ENCODE results near the gene DNAH12. TPM values are rescaled to one million over a fixed set of nuclear protein-coding genes. Genes with fewer than 3 reads are reported as not detected.

DNAH12 gene
- total and polyA plus RNA-seq, 2 of the 13 experiments (the other 11 are each of a cell fraction or from before 2014, with no cell fraction given) = 0.11 TPM

DNA sequence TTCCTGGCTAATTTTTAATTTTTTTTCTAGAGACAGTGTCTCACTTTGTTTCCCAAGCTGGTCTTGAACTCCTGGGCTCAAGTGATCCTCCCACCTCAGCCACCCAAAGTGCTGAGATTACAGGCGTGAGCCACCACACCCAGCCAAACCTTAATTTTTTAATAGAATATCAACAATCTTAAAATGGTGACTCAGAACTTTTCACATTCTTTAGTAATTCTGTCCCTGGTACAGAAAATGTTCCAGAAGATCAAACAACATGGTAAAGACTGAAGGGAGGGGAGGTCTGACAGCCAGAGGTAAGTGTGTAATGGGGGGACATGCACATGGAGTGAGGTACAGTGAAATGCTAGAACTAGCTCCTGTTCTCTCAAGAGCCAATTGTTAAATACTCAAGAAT lies 38.2 kb downstream of the DNAH12 start:
- H2AFZ ChIP-seq (ENCODE audit: low read length) = no peak overlapping the region
- no peaks in the 10 kb centered on the region for H4K20me1 ChIP-seq (ENCODE audit: insufficient read depth, low read length)
- H3K27me3 ChIP-seq (ENCODE audit: control insufficient read depth in 1 of 2, insufficient read depth in 2 of 2, low read length in 2 of 2) = no peaks in the 10 kb centered on the region; a peak in 1 of 5 replicates
- ATAC-seq = no peak
- H3K4me1 ChIP-seq (ENCODE audit: insufficient read depth, low read length) = peaks cover under 1% of the 10 kb centered on the region; the same call in 1 of the 2 replicates
- no peak overlapping the region for H3K9ac ChIP-seq (ENCODE audit: insufficient read depth, low read depth, low read length)
- intact Hi-C loops (cut with micrococcal nuclease; ENCODE audit: unreplicated experiment) (loop anchor here (10.0 kb wide), 2 partner anchors 91 to 1161 kb away; no protein-coding TSS in a partner anchor), in situ Hi-C loops (cut with HindIII; ENCODE audit: extremely low pct_ligation_motif_present, low pct_unique_long_range_greater_than_20kb) (no loop called here)
- BruUV-seq (replicated peaks) = no TSS peak
- no peak overlapping the region for H3K27ac ChIP-seq (ENCODE audit: extremely low read length, insufficient read depth, low read length)
- ChIA-PET CTCF (ENCODE audit: low intra/inter-chr PET ratio, low total read pairs) (no interaction called here), POLR2A (no interaction called here)
- no peak overlapping the region for H3K4me3 ChIP-seq (replicated peaks in 1 of 3; ENCODE audit: insufficient read depth in 1 of 3, low read depth in 2 of 3, low read length in 3 of 3)
- DNase-seq (ENCODE audit: low spot score) = no peak
- no peaks in the 10 kb centered on the region for H3K9me3 ChIP-seq (ENCODE audit: low read length)
- H3K36me3 ChIP-seq (replicated peaks in 1 of 2; ENCODE audit: control insufficient read depth in 1 of 2, insufficient read depth in 2 of 2, low read length in 2 of 2) = no peaks in the 10 kb centered on the region
- 59% methylated on average over 1 of the region's 1 CpG for WGBS (ENCODE audit: low lambda C conversion rate)
- FAIRE-seq = no peak
- no peak overlapping the region for H3K4me2 ChIP-seq (ENCODE audit: low read depth, low read length)
- H3K79me2 ChIP-seq (ENCODE audit: insufficient read depth, low read length) = no peaks in the 10 kb centered on the region
- TF ChIP-seq, protein P1, sequence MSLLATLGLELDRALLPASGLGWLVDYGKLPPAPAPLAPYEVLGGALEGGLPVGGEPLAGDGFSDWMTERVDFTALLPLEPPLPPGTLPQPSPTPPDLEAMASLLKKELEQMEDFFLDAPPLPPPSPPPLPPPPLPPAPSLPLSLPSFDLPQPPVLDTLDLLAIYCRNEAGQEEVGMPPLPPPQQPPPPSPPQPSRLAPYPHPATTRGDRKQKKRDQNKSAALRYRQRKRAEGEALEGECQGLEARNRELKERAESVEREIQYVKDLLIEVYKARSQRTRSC (CRISPR knock-in tag; IDR thresholded peaks at IDR 0.05; ENCODE audit: low read depth) = no peak
- TF ChIP-seq ZNF235 (CRISPR knock-in tag; IDR thresholded peaks at IDR 0.05; ENCODE audit: borderline replicate concordance) (no peak), ZNF160 (CRISPR knock-in tag; IDR thresholded peaks at IDR 0.05) (no peak), LCORL (IDR thresholded peaks at IDR 0.05) (no peak), LCORL (CRISPR knock-in tag; IDR thresholded peaks at IDR 0.05) (no peak), SRSF9 (IDR thresholded peaks at IDR 0.05; ENCODE audit: borderline replicate concordance, insufficient read depth, low read depth, low read length, poor library complexity, severe bottlenecking) (no peak), ZNF766 (CRISPR knock-in tag; IDR thresholded peaks at IDR 0.05; ENCODE audit: borderline replicate concordance) (no peak), ATF1 (CRISPR knock-in tag; IDR thresholded peaks at IDR 0.05) (no peak), PHB2 (IDR thresholded peaks at IDR 0.05; ENCODE audit: partially characterized antibody) (no peak), ZFP36 (IDR thresholded peaks at IDR 0.05; ENCODE audit: borderline replicate concordance, low read depth, low read length, partially characterized antibody) (no peak)
- TF ChIP-seq, protein P2, sequence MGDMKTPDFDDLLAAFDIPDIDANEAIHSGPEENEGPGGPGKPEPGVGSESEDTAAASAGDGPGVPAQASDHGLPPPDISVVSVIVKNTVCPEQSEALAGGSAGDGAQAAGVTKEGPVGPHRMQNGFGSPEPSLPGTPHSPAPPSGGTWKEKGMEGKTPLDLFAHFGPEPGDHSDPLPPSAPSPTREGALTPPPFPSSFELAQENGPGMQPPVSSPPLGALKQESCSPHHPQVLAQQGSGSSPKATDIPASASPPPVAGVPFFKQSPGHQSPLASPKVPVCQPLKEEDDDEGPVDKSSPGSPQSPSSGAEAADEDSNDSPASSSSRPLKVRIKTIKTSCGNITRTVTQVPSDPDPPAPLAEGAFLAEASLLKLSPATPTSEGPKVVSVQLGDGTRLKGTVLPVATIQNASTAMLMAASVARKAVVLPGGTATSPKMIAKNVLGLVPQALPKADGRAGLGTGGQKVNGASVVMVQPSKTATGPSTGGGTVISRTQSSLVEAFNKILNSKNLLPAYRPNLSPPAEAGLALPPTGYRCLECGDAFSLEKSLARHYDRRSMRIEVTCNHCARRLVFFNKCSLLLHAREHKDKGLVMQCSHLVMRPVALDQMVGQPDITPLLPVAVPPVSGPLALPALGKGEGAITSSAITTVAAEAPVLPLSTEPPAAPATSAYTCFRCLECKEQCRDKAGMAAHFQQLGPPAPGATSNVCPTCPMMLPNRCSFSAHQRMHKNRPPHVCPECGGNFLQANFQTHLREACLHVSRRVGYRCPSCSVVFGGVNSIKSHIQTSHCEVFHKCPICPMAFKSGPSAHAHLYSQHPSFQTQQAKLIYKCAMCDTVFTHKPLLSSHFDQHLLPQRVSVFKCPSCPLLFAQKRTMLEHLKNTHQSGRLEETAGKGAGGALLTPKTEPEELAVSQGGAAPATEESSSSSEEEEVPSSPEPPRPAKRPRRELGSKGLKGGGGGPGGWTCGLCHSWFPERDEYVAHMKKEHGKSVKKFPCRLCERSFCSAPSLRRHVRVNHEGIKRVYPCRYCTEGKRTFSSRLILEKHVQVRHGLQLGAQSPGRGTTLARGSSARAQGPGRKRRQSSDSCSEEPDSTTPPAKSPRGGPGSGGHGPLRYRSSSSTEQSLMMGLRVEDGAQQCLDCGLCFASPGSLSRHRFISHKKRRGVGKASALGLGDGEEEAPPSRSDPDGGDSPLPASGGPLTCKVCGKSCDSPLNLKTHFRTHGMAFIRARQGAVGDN (CRISPR knock-in tag; IDR thresholded peaks at IDR 0.05) = no peak
- TF ChIP-seq, protein P3, sequence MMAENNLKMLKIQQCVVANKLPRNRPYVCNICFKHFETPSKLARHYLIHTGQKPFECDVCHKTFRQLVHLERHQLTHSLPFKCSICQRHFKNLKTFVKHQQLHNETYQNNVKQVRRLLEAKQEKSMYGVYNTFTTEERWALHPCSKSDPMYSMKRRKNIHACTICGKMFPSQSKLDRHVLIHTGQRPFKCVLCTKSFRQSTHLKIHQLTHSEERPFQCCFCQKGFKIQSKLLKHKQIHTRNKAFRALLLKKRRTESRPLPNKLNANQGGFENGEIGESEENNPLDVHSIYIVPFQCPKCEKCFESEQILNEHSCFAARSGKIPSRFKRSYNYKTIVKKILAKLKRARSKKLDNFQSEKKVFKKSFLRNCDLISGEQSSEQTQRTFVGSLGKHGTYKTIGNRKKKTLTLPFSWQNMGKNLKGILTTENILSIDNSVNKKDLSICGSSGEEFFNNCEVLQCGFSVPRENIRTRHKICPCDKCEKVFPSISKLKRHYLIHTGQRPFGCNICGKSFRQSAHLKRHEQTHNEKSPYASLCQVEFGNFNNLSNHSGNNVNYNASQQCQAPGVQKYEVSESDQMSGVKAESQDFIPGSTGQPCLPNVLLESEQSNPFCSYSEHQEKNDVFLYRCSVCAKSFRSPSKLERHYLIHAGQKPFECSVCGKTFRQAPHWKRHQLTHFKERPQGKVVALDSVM (CRISPR knock-in tag; IDR thresholded peaks at IDR 0.05) = no peak
- TF ChIP-seq, protein P4, sequence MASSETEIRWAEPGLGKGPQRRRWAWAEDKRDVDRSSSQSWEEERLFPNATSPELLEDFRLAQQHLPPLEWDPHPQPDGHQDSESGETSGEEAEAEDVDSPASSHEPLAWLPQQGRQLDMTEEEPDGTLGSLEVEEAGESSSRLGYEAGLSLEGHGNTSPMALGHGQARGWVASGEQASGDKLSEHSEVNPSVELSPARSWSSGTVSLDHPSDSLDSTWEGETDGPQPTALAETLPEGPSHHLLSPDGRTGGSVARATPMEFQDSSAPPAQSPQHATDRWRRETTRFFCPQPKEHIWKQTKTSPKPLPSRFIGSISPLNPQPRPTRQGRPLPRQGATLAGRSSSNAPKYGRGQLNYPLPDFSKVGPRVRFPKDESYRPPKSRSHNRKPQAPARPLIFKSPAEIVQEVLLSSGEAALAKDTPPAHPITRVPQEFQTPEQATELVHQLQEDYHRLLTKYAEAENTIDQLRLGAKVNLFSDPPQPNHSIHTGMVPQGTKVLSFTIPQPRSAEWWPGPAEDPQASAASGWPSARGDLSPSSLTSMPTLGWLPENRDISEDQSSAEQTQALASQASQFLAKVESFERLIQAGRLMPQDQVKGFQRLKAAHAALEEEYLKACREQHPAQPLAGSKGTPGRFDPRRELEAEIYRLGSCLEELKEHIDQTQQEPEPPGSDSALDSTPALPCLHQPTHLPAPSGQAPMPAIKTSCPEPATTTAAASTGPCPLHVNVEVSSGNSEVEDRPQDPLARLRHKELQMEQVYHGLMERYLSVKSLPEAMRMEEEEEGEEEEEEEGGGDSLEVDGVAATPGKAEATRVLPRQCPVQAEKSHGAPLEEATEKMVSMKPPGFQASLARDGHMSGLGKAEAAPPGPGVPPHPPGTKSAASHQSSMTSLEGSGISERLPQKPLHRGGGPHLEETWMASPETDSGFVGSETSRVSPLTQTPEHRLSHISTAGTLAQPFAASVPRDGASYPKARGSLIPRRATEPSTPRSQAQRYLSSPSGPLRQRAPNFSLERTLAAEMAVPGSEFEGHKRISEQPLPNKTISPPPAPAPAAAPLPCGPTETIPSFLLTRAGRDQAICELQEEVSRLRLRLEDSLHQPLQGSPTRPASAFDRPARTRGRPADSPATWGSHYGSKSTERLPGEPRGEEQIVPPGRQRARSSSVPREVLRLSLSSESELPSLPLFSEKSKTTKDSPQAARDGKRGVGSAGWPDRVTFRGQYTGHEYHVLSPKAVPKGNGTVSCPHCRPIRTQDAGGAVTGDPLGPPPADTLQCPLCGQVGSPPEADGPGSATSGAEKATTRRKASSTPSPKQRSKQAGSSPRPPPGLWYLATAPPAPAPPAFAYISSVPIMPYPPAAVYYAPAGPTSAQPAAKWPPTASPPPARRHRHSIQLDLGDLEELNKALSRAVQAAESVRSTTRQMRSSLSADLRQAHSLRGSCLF (CRISPR knock-in tag; IDR thresholded peaks at IDR 0.05; ENCODE audit: borderline replicate concordance) = no peak

Data from HepG2 (cell line).